ENCODE measurements around the gene ARHGAP26. TPM values are rescaled to one million over a fixed set of nuclear protein-coding genes. Genes with fewer than 3 reads are reported as not detected.

ARHGAP26 gene
- total and polyA plus RNA-seq, 4 donors, result 1.8 to 16.7 (median 4.1) TPM

- Histone ChIP-seq H3K27me3 (ENCODE audit: control insufficient read depth in 4 of 4, insufficient read depth in 4 of 4, low read length in 3 of 4) (no peaks in the 10 kb centered on the region), H3K36me3 (ENCODE audit: control insufficient read depth in 4 of 4, insufficient read depth in 3 of 4, low read depth in 1 of 4, low read length in 3 of 4) (no peaks in the 10 kb centered on the region), H3K27ac (ENCODE audit: low read depth in 1 of 2, low read length in 2 of 2) (no peak overlapping the region), H3K4me3 (ENCODE audit: low read depth in 1 of 3, low read length in 3 of 3) (no peak overlapping the region), H3K4me1 (ENCODE audit: control insufficient read depth in 4 of 4, insufficient read depth in 4 of 4, low read length in 3 of 4) (peaks cover 0 to 4% (median 2%) of the 10 kb centered on the region in 4 donors), H3K9me3 (ENCODE audit: control insufficient read depth in 4 of 4, low read length in 3 of 4) (no peaks in the 10 kb centered on the region), H3K9ac (ENCODE audit: low read depth in 1 of 2, low read length in 2 of 2) (no peak overlapping the region)
- no peak for DNase-seq (ENCODE audit: low spot score)
- 84% methylated on average over 2 of the region's 2 CpGs for WGBS
- TF ChIP-seq JUND (IDR thresholded peaks at IDR 0.05) (no peak), EGR1 (IDR thresholded peaks at IDR 0.05; ENCODE audit: low read depth in 2 of 2) (no peak), NR2F2 (IDR thresholded peaks at IDR 0.05) (no peak), FOXA1 (IDR thresholded peaks at IDR 0.05) (no peak)
These were observed 70.4 kb downstream of the ARHGAP26 start for GRCh38 chr5:142840575-142840974.

- TF ChIP-seq FOXA1 (IDR thresholded peaks at IDR 0.05), result no peak
- TF ChIP-seq YY1 (IDR thresholded peaks at IDR 0.05), result no peak
- TF ChIP-seq TAF1 (conservative IDR thresholded peaks at IDR 0.05), result no peak
- TF ChIP-seq MAX (IDR thresholded peaks at IDR 0.05), result no peak
- TF ChIP-seq HNF4A (conservative IDR thresholded peaks at IDR 0.05), result no peak
- TF ChIP-seq ATF3 (IDR thresholded peaks at IDR 0.05), result no peak
- TF ChIP-seq ZBTB33 (IDR thresholded peaks at IDR 0.05), result no peak
- TF ChIP-seq FOXA2 (IDR thresholded peaks at IDR 0.05), result no peak
- TF ChIP-seq RAD21 (IDR thresholded peaks at IDR 0.05), result no peak
- TF ChIP-seq EGR1 (IDR thresholded peaks at IDR 0.05; ENCODE audit: low read depth in 2 of 2), result no peak
- TF ChIP-seq RXRA (IDR thresholded peaks at IDR 0.05), result no peak
- no peak for TF ChIP-seq SP1 (IDR thresholded peaks at IDR 0.05)
- no peak for TF ChIP-seq REST (IDR thresholded peaks at IDR 0.05)
- TF ChIP-seq GABPA (IDR thresholded peaks at IDR 0.05 in 1 of 2, conservative IDR thresholded peaks at IDR 0.05 in 1 of 2), result no peak
- TF ChIP-seq HNF4G (IDR thresholded peaks at IDR 0.05), result no peak
- no peak for TF ChIP-seq JUND (IDR thresholded peaks at IDR 0.05)
- no peak for TF ChIP-seq CTCF (IDR thresholded peaks at IDR 0.05; ENCODE audit: low read depth, low read length, missing input control)
- no peak for TF ChIP-seq NR2F2 (IDR thresholded peaks at IDR 0.05)
- Histone ChIP-seq H3K27ac (ENCODE audit: low read depth in 1 of 2, low read length in 2 of 2) (no peak overlapping the region), H3K9me3 (ENCODE audit: control insufficient read depth in 4 of 4, low read length in 3 of 4) (no peaks in the 10 kb centered on the region), H3K4me1 (ENCODE audit: control insufficient read depth in 4 of 4, insufficient read depth in 4 of 4, low read length in 3 of 4) (peaks cover 0 to 15% (median 8%) of the 10 kb centered on the region in 4 donors), H3K36me3 (ENCODE audit: control insufficient read depth in 4 of 4, insufficient read depth in 3 of 4, low read depth in 1 of 4, low read length in 3 of 4) (no peaks in the 10 kb centered on the region), H3K4me3 (ENCODE audit: low read depth in 1 of 3, low read length in 3 of 3) (no peak overlapping the region), H3K9ac (ENCODE audit: low read depth in 1 of 2, low read length in 2 of 2) (no peak overlapping the region), H3K27me3 (ENCODE audit: control insufficient read depth in 4 of 4, insufficient read depth in 4 of 4, low read length in 3 of 4) (no peaks in the 10 kb centered on the region)
- DNase-seq (ENCODE audit: low spot score), result no peak
- WGBS, result 94% methylated on average over 6 of the region's 6 CpGs
These were observed 71.5 kb downstream of the ARHGAP26 start for GRCh38 chr5:142841511-142842265.

Data from liver (tissue), 9 donors.